NCI-H2029 (cell line): ENCODE results near the gene SHC4.

Source experiments
- DNase-seq: peaks from one replicate; lab custom pipeline; 2025; lab: John Stamatoyannopoulos, UW

Gene SHC4

DNA sequence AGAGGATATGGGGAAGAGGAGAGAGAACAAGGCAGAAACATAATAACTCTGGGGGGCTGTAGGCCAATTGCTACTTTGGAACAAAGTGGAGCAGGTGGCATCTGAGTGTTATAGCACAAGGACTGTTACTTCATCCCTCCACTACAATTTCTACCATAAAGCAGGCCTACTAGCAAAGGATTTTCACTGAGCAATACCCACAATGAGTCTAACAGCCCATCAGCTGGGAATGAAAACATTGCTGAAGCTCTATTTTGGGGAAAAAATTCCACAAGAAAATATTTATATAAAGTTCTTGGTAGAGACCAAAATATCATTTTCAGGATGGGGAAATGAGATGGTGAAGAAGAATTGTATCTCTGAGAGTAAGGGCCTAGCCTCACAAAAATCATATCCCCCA, 3.6 kb upstream of the SHC4 start:
- no peak for DNase-seq

DNA sequence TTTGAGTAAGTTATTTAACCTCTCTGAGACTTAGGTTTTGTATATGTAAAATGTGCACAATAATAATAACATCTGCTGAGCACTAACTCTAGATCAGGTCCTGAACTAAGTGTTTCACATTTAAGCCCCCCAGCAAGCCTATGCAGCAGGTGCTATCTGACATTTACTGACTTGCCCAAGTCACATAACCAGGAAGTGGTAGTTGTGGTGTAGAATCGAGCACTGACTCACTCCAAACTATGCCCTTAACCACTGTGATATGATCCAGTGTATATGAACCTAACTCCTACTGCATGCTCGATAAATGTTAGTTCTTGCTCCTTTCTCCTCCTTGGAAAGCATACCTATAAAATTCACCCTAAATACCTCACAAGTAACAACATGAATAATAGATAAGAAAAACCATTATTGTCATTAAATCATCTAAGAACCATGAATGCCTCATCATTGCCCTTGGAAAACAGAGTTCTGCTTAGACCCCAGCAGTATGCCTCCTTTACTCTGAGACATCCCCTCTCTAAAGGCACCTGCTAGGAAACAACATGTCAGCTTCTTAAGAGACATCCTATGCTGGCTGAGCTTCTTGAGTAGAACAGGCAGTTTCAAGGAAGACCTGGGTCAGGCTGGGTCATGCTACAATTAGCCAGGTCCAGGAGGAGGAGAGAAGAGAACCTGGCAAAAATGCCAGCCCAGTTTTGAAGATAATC, 3.0 kb upstream of the SHC4 start:
- DNase-seq = no peak

DNA sequence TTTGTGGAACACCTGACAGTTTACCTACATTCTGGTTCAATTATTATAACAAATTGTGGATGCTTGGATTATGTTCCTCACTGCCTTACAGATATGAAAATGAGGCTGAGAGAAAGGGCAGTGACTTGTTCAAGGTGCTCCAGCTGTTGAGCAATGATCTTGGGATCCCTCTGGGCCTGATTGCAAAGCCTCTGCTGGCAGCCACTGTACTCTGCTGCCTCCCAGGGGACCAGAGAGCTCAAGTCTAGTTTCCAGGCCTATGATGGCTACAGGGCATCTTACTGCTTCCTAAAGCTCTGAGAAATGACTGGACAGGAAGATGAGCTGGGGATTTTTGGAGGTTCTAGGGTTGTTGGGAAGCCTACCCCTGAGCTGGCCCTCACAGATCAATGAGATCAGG, 2.3 kb upstream of the SHC4 start:
- DNase-seq = no peak

- no peak for DNase-seq
These were observed 1.2 kb upstream of the SHC4 start for GRCh38 chr15:48964898-48965297.

DNA sequence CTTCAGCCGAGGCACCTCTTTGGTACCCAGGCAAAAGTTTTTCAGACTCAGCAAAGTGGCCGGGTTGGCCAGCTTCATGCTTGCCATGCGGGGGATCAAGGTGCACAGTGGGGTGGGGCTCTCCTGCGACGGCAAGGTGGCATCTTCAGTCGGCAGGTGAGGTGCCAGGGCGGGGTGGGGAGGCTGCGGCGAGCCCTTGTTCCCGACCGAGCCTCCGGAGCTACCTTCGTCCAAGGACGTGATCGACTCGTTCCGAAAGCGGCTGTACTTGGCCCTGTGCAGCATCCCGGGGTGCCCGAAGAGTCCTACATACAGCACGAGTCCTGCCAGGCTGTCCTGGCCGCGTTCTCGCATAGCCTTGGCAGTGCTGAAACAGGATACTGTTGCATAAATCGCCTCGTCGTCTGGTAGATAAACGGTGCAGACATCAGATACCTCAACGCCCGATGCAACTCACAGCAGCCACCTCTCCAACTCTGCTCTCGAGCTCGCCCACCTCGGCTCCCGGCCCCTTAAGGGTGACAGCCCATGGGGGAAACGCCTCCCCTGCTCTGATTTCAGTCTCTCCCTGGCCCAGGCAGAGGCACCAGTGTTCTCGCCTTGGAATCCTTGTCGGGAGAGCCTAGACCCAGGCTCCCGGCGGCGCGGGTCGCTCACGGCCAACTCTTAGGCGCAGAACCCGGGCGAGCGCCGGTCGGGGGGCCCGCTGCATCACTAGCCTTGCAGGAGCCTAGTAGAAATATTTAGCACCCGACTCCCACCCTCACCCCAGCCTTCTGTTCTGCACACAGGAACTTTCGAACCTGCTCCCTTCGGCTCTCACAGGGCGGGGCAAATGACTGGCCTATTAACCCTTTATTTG, 826 bp downstream of the SHC4 start:
- DNase-seq = no peak

GRCh38 chr15:48955967-48956366, 7.8 kb downstream of the SHC4 start:
- DNase-seq = no peak

GRCh38 chr15:48955370-48955769, 8.3 kb downstream of the SHC4 start:
- DNase-seq = no peak

DNA sequence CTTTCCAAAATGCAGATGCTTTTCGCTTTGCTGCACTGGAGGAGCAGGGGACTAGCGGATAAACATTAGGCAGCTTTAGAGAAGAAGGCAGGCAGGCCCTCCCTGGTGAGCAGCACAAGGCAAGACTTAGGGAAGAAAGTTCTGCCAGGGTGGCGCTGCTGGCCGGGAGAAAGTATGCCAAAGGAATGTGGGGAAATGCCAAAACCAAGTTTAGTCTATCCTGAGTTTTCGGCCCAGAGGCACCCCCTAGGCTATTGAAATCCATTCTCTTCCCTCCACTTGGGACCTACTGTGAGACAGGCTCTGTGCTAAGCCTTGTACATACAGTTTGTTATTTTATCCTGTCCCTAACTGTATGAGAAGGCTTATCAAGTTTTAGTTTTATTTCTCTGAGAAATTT, 9.2 kb downstream of the SHC4 start:
- DNase-seq = no peak

- DNase-seq = no peak
These were observed 16.9 kb downstream of the SHC4 start for GRCh38 chr15:48946840-48947187.

GRCh38 chr15:48946074-48946839, 17.5 kb downstream of the SHC4 start:
- DNase-seq = no peak

- DNase-seq = no peak
These were observed 18.3 kb downstream of the SHC4 start for GRCh38 chr15:48945386-48945785.

DNA sequence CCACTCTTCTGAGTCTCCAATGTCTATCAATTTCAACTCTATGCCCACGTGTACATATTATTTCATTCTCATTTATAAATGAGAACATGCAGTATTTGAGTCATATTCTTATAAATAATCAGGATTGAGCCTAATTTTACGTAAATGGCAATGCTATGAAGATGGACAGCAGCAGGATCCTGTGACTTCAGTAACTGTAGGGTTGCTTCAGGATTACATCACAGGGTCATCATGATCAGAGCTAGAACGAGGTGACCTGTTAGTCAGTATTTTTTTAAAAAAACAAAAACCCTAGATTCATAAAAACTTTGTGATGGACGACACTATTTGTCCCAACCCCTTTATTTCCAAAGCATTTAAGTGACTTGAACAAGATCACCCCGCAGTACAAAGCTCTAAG, 21.8 kb downstream of the SHC4 start:
- no peak for DNase-seq

DNA sequence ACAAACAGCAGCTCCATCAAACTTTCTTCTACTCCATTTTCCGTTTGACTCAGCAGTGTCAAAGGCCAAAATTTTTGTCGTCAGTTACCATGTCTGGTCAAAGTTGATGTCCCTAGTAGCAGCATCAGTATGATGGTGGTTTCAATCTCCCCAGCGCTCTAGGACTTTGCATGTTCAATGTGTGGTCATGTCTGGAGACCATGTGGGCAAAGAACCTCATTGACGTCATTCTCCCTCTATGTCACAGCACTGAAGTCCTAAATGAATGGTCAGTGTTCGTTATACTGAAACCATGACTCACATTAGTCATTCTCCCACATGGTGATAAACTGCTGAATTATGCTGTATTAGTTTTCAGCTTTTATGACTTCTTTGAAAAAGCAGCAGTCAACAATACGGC, 23.2 kb downstream of the SHC4 start:
- DNase-seq = no peak

DNA sequence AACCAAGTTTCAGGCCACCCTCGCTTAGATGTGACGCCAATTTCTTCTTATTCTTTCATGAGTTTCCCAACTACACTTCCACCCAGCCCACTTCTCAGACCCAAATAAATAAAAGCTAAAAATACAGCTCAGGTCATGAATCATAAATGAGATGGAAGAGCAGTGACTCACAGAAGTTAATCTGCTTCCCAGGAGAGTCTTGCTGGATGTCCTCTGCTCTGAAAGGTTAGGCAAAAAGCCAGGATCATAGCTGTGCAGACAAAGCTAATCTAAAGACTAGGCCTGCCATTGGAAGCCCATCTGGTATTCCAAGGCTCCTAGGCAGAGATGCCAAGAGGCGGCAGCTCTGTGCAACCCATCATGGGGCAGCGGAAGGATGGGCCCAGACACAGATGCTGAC, 24.1 kb downstream of the SHC4 start:
- DNase-seq = no peak

- no peak for DNase-seq
These were observed 25.8 kb downstream of the SHC4 start for GRCh38 chr15:48937886-48938285.

- DNase-seq = no peak
These were observed 27.1 kb downstream of the SHC4 start for GRCh38 chr15:48936666-48937065.

DNA sequence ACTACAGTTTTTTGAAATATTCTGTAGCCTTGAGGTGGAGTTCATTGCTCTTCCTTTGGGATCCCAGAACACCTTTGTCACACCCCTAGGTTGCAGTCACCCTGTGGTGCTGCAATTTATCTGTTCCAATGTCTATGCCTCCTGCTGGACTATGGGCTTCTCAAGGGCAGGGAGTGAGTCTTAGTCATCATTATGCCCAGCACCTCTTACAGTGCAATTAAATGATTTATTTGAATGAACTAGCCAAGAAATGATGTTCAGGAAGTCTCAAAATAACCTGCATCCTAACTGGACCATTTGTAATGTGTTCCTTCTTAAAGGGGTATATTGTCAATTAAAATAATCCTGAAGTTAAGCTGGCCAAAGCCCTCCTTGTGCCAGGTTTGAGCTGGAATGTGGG, 28.5 kb downstream of the SHC4 start:
- no peak for DNase-seq

DNA sequence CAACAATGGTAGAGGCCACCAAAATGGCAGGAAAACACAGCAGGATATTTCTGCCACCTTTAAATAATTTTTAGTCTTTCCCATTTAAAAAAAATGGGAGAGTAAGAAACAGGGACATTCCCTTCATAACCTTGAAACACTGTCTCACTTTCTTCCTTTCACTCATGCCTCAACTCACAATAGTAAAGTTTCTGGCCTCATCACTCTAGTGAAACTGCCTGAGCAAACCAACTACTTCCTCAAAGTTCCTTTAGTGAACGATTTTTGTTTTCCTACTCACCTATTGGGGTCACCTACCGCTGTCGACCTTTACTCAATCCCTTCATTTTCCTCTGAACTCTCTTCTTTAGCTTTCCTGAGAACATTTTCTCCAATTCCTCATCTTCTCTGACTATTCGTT, 33.0 kb downstream of the SHC4 start:
- DNase-seq = no peak

- no peak for DNase-seq
These were observed 34.1 kb downstream of the SHC4 start for GRCh38 chr15:48929661-48930060.

- DNase-seq = no peak
These were observed 34.7 kb downstream of the SHC4 start for GRCh38 chr15:48928877-48929538.

- DNase-seq = peak; percentile 27
These were observed 38.0 kb downstream of the SHC4 start for GRCh38 chr15:48925714-48926223.
